Ascending aorta (tissue), 1 donor: ENCODE measurements around the gene SLC41A3. TPM values are rescaled to one million over a fixed set of nuclear protein-coding genes. Genes with fewer than 3 reads are reported as not detected.

Experiments used
- total RNA-seq: library from RNA; depleted of rRNA; stranded (reverse); fragments of >200 nt; gene quantifications from one replicate; pipeline ENCODE4 v1.1.0, GENCODE V29; 2016

Gene SLC41A3
- total RNA-seq, 1 donor from 2014 or later: 111 TPM

Other genes starting within 250 kb of the SLC41A3 start
- gene ROPN1B, start 114.9 kb downstream of the SLC41A3 start, total RNA-seq: not detected
- gene ALDH1L1, start 96.5 kb upstream of the SLC41A3 start, total RNA-seq: 36.1 TPM